Endometrial microvascular endothelial cells (primary cell): ENCODE measurements around the gene ATP8A1. TPM values are rescaled to one million over a fixed set of nuclear protein-coding genes. Genes with fewer than 3 reads are reported as not detected.

Source experiments
- in situ Hi-C: cut with HindIII; loops from 2 replicates; pipeline ENCODE4 v1.10.0; 2017; ENCODE audit warnings: low sequenced_read_pairs, low pct_unique_long_range_greater_than_20kb; ENCODE audit errors: inconsistent ontology term
- total RNA-seq: library from RNA; depleted of rRNA; stranded (reverse); fragments of >200 nt; gene quantifications from one replicate; pipeline ENCODE4 v1.2.3, GENCODE V29; 2015; ENCODE audit errors: inconsistent ontology term

The ATP8A1 gene
- total RNA-seq, 1 donor from 2014 or later, result 0.37 TPM

GRCh38 chr4:42363614-42364013 lies 293.3 kb downstream of the ATP8A1 start:
- in situ Hi-C loops, result no loop called here

- in situ Hi-C loops, result no loop called here
These were observed 294.3 kb downstream of the ATP8A1 start for GRCh38 chr4:42362591-42362990.

GRCh38 chr4:42361456-42361855 lies 295.4 kb downstream of the ATP8A1 start:
- in situ Hi-C loops, result no loop called here

GRCh38 chr4:42360256-42360669 lies 296.6 kb downstream of the ATP8A1 start:
- in situ Hi-C loops, result no loop called here

GRCh38 chr4:42359711-42360110 lies 297.2 kb downstream of the ATP8A1 start:
- in situ Hi-C loops, result no loop called here

Other genes starting within 250 kb of the ATP8A1 start
- not detected for gene GRXCR1, start 235.6 kb upstream of the ATP8A1 start, total RNA-seq